ENCODE data around the gene HMCN1.

GRCh38 chr1:185853739-185854138, 119.5 kb downstream of the HMCN1 start:
- TF ChIP-seq CTCF (IDR thresholded peaks at IDR 0.05) (no peak), POLR2A (IDR thresholded peaks at IDR 0.05) (no peak), EP300 (IDR thresholded peaks at IDR 0.05) (no peak), POLR2AphosphoS5 (IDR thresholded peaks at IDR 0.05) (no peak)
